Measurements from ENCODE around the gene ZNF267. TPM values are rescaled to one million over a fixed set of nuclear protein-coding genes. Genes with fewer than 3 reads are reported as not detected.
"Not testable (repeated sequence)": the region's sequence is repeated elsewhere in the genome, so short reads cannot be mapped to it uniquely, and the experiment has no call there.

Gene ZNF267
- polyA plus RNA-seq (2013, experiment 1 of 4) = 10.0 TPM
- 12.8 TPM for polyA plus RNA-seq (2013, experiment 2 of 4)
- polyA plus RNA-seq (2013, experiment 3 of 4) = 9.9 TPM
- 11.7 TPM for polyA plus RNA-seq (2013, experiment 4 of 4)

DNA sequence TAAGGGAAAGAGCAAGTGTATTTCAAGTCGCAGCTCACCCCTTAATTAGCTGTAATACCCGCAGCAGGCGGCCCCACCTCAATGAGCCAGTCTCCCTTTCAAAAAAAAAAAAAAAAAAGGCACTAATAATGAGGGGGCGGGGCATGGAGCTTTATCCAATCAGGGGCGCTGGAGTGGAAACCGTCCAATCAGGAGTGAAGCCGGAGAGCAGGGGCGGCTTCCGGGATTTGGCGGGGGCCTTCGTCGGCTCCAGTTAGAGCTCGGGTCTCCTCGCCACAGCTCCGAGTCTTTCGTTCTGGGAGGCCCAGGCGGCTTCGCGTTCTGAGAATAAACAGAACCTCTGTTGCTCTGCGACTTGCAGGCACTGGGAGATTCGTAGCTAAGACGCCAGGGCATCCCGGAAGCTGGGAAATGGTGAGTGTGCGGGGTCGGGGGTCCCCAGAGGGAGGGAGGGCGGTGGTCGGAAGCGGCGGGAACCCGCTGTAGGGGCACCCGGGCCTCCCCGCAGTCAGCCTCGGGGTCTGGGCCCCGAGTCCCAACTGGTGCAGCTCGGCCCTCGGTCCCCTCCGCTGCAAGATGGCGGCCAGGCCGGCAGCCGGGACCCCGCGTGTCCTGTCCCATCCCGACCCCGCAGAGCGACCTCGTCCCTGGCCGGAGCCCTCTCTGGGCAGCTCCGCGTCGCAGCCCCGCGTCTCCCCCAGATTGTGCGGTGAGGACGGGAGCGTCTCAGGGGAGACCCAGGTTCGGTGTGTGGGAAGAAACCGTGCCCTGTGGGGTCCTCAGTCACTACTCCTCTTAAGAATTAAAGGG is at the start of gene ZNF267:
Gene ZNF267, plus strand, starts transcription at position 252 of the 810 bp plus-strand sequence. Its CDS starts 160 bp downstream, at position 412.
- peak within 1 kb of the TSS; percentile 92 for H3K27ac ChIP-seq (ENCODE audit: insufficient read depth, low read depth, low read length, poor library complexity, severe bottlenecking)
- WGBS, 2 experiments = 1% methylated on average over 56 of the region's 57 CpGs
- H3K9me3 ChIP-seq (ENCODE audit: control insufficient read depth, low read length) = no peaks in the 10 kb centered on the region
- H3K4me3 ChIP-seq (ENCODE audit: insufficient read depth, low read depth, low read length) = peak within 1 kb of the TSS; percentile 96
- H3K27me3 ChIP-seq (ENCODE audit: control insufficient read depth, insufficient read depth, low read length, poor library complexity, severe bottlenecking) = peaks cover 4% of the 10 kb centered on the region
- H3K4me1 ChIP-seq (ENCODE audit: control insufficient read depth, insufficient read depth, low read length) = peaks cover 17% of the 10 kb centered on the region
- no peaks in the 10 kb centered on the region for H3K36me3 ChIP-seq (ENCODE audit: control insufficient read depth, insufficient read depth, low read length)

- no peaks in the 10 kb centered on the region for H3K4me1 ChIP-seq (ENCODE audit: control insufficient read depth, insufficient read depth, low read length)
- no peaks in the 10 kb centered on the region for H3K27me3 ChIP-seq (ENCODE audit: control insufficient read depth, insufficient read depth, low read length, poor library complexity, severe bottlenecking)
- H3K27ac ChIP-seq (ENCODE audit: insufficient read depth, low read depth, low read length, poor library complexity, severe bottlenecking) = no peak overlapping the region
- H3K9me3 ChIP-seq (ENCODE audit: control insufficient read depth, low read length) = peaks cover 7% of the 10 kb centered on the region
- no peaks in the 10 kb centered on the region for H3K36me3 ChIP-seq (ENCODE audit: control insufficient read depth, insufficient read depth, low read length)
- WGBS, 2 experiments = 50 to 56% methylated on average over 2 of the region's 3 CpGs
- no peak overlapping the region for H3K4me3 ChIP-seq (ENCODE audit: insufficient read depth, low read depth, low read length)
Observed at GRCh38 chr16:31833047-31833446, 40.6 kb upstream of the ZNF267 start.

- H3K36me3 ChIP-seq (ENCODE audit: control insufficient read depth, insufficient read depth, low read length); H3K4me3 ChIP-seq (ENCODE audit: insufficient read depth, low read depth, low read length); H3K27me3 ChIP-seq (ENCODE audit: control insufficient read depth, insufficient read depth, low read length, poor library complexity, severe bottlenecking); H3K27ac ChIP-seq (ENCODE audit: insufficient read depth, low read depth, low read length, poor library complexity, severe bottlenecking); H3K4me1 ChIP-seq (ENCODE audit: control insufficient read depth, insufficient read depth, low read length): not testable (repeated sequence)
- peaks cover 14% of the 10 kb centered on the region for H3K9me3 ChIP-seq (ENCODE audit: control insufficient read depth, low read length)
- WGBS, 2 experiments = 92% methylated on average over 14 to 19 of the region's 31 CpGs
Observed at GRCh38 chr16:31836396-31836795, 37.2 kb upstream of the ZNF267 start.

DNA sequence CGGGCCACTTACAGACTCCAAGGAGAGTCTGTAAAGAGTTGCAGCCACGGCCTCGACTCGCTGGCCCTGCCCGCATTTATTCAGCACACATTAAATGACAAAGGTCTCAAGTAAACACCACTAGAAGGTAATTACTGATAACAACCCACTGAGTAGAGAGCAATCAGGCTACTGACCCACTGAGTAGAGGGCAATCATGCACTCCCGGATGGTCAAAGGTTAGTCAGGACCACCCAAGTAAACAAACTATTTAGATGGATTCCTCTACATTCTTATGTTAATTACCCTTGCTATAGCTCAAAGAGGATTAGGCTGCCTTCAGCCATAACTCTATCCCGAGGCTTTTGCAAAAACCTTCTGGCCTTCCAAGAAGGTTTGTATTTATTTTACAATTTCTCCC is 30.7 kb upstream of the ZNF267 start:
- Histone ChIP-seq H3K36me3 (ENCODE audit: control insufficient read depth, insufficient read depth, low read length) (no peaks in the 10 kb centered on the region), H3K27me3 (ENCODE audit: control insufficient read depth, insufficient read depth, low read length, poor library complexity, severe bottlenecking) (no peaks in the 10 kb centered on the region), H3K4me1 (ENCODE audit: control insufficient read depth, insufficient read depth, low read length) (no peaks in the 10 kb centered on the region), H3K27ac (ENCODE audit: insufficient read depth, low read depth, low read length, poor library complexity, severe bottlenecking) (no peak overlapping the region), H3K4me3 (ENCODE audit: insufficient read depth, low read depth, low read length) (no peak overlapping the region), H3K9me3 (ENCODE audit: control insufficient read depth, low read length) (peaks cover 20% of the 10 kb centered on the region)
- WGBS, 2 experiments = 45 to 52% methylated on average over 7 of the region's 7 CpGs

- H3K36me3 ChIP-seq (ENCODE audit: control insufficient read depth, insufficient read depth, low read length); H3K4me3 ChIP-seq (ENCODE audit: insufficient read depth, low read depth, low read length); H3K27ac ChIP-seq (ENCODE audit: insufficient read depth, low read depth, low read length, poor library complexity, severe bottlenecking); H3K27me3 ChIP-seq (ENCODE audit: control insufficient read depth, insufficient read depth, low read length, poor library complexity, severe bottlenecking); H3K4me1 ChIP-seq (ENCODE audit: control insufficient read depth, insufficient read depth, low read length): not testable (repeated sequence)
- WGBS, 2 experiments = 83 to 85% methylated on average over 2 of the region's 2 CpGs
- H3K9me3 ChIP-seq (ENCODE audit: control insufficient read depth, low read length) = peaks cover 13% of the 10 kb centered on the region
Observed at GRCh38 chr16:31848572-31848971, 25.0 kb upstream of the ZNF267 start.

DNA sequence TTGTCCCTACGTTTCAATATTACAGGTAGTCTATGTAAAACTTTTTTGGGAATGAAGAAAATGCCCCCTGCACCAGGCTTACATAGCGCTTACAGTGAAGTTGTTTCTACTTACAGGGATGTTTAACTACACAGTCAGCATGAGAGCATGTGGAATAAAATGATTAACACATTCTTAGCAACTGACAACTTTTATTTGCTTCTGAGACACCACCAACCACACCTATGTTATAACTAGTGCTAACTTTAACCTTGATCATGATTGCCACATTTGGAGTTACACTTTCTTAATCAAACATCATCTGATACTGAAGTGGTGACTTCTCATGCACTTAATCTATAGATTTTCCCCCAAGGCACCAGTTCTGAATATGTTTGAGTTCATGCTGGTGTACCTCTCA is 20.3 kb upstream of the ZNF267 start:
- 71 to 79% methylated on average over 2 of the region's 2 CpGs for WGBS, 2 experiments
- Histone ChIP-seq H3K4me3 (ENCODE audit: insufficient read depth, low read depth, low read length) (no peak overlapping the region), H3K27me3 (ENCODE audit: control insufficient read depth, insufficient read depth, low read length, poor library complexity, severe bottlenecking) (no peaks in the 10 kb centered on the region)

GRCh38 chr16:31860508-31860907 is 13.1 kb upstream of the ZNF267 start:
- WGBS, 2 experiments = 65 to 83% methylated on average over 1 to 2 of the region's 3 CpGs
- H3K9me3 ChIP-seq (ENCODE audit: control insufficient read depth, low read length) = no peaks in the 10 kb centered on the region
- H3K4me3 ChIP-seq (ENCODE audit: insufficient read depth, low read depth, low read length) = no peak overlapping the region
- H3K27ac ChIP-seq (ENCODE audit: insufficient read depth, low read depth, low read length, poor library complexity, severe bottlenecking) = no peak overlapping the region
- H3K27me3 ChIP-seq (ENCODE audit: control insufficient read depth, insufficient read depth, low read length, poor library complexity, severe bottlenecking) = no peaks in the 10 kb centered on the region
- no peaks in the 10 kb centered on the region for H3K4me1 ChIP-seq (ENCODE audit: control insufficient read depth, insufficient read depth, low read length)
- H3K36me3 ChIP-seq (ENCODE audit: control insufficient read depth, insufficient read depth, low read length) = no peaks in the 10 kb centered on the region

More for the DNA sequence above, 20.3 kb upstream of the ZNF267 start:
- Histone ChIP-seq H3K27ac (ENCODE audit: insufficient read depth, low read depth, low read length, poor library complexity, severe bottlenecking) (no peak overlapping the region), H3K9me3 (ENCODE audit: control insufficient read depth, low read length) (peaks cover 6% of the 10 kb centered on the region), H3K36me3 (ENCODE audit: control insufficient read depth, insufficient read depth, low read length) (no peaks in the 10 kb centered on the region), H3K4me1 (ENCODE audit: control insufficient read depth, insufficient read depth, low read length) (no peaks in the 10 kb centered on the region)

DNA sequence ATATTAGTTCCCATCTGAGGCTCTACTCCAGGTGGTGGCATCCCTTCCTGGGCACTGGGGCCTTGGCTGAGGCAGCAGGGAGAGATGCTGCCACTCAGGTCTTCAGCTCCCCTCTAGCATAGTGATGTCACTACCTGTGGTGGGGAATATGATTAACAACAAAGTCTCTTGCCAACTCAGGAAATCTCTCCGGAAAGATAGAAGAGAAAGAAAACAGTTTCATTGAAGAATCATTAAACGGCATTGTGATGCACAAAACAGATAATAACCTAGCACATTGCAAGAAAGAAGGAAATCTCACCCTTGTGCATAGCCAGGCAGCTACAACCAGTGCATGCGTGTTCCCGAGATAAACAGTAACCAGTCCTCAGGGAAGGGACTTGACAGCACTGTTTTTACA is 12.2 kb upstream of the ZNF267 start:
- Histone ChIP-seq H3K9me3 (ENCODE audit: control insufficient read depth, low read length) (no peaks in the 10 kb centered on the region), H3K27me3 (ENCODE audit: control insufficient read depth, insufficient read depth, low read length, poor library complexity, severe bottlenecking) (no peaks in the 10 kb centered on the region), H3K4me1 (ENCODE audit: control insufficient read depth, insufficient read depth, low read length) (no peaks in the 10 kb centered on the region), H3K36me3 (ENCODE audit: control insufficient read depth, insufficient read depth, low read length) (no peaks in the 10 kb centered on the region), H3K27ac (ENCODE audit: insufficient read depth, low read depth, low read length, poor library complexity, severe bottlenecking) (no peak overlapping the region), H3K4me3 (ENCODE audit: insufficient read depth, low read depth, low read length) (no peak overlapping the region)
- WGBS, 2 experiments = 87 to 89% methylated on average over 4 of the region's 4 CpGs

DNA sequence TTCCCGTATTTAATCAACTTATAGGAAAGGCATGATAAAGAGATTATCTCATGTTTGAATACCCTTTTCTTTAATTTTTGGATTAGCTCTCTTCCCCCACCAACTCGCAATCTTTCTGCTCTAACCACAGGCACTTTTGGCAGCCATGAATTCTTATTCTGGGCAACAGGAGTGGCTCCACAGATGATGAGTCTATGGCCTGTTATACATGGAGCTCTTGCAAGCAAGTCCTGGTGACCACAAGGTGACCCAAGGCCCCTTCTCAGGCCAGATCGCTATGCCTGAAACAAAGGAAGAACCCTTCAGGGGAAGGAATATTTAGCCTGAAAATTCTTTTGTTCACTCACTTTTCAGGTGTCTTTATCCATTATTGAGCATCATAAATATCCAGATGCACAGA is 10.8 kb upstream of the ZNF267 start:
- Histone ChIP-seq H3K27ac (ENCODE audit: insufficient read depth, low read depth, low read length, poor library complexity, severe bottlenecking) (no peak overlapping the region), H3K4me1 (ENCODE audit: control insufficient read depth, insufficient read depth, low read length) (no peaks in the 10 kb centered on the region), H3K9me3 (ENCODE audit: control insufficient read depth, low read length) (no peaks in the 10 kb centered on the region), H3K4me3 (ENCODE audit: insufficient read depth, low read depth, low read length) (no peak overlapping the region), H3K27me3 (ENCODE audit: control insufficient read depth, insufficient read depth, low read length, poor library complexity, severe bottlenecking) (no peaks in the 10 kb centered on the region), H3K36me3 (ENCODE audit: control insufficient read depth, insufficient read depth, low read length) (no peaks in the 10 kb centered on the region)
- WGBS, 2 experiments = 90 to 92% methylated on average over 3 of the region's 3 CpGs

DNA sequence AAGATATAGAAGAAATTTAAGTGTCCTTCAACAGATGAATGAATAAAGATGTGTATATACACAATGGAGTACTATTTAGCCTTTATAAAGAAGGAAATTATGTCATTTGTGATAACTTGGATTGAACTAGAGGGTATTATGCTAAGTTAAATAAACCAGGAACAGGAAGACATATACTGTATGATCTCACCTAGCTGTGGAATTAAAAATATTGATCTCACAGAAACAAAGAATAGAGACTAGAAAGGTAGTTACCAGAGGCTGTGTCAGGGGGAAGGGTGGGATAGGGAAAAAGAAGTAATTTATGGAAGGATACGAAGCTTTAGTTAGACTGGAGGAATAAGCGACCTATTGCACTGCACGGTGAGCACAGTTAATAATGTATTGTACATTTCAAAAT is 5.4 kb upstream of the ZNF267 start:
- 7 to 48% methylated on average over 1 to 3 of the region's 3 CpGs for WGBS, 2 experiments
- H3K9me3 ChIP-seq (ENCODE audit: control insufficient read depth, low read length) = no peaks in the 10 kb centered on the region
- H3K27me3 ChIP-seq (ENCODE audit: control insufficient read depth, insufficient read depth, low read length, poor library complexity, severe bottlenecking) = peaks cover 4% of the 10 kb centered on the region
- no peak overlapping the region for H3K27ac ChIP-seq (ENCODE audit: insufficient read depth, low read depth, low read length, poor library complexity, severe bottlenecking)
- H3K4me1 ChIP-seq (ENCODE audit: control insufficient read depth, insufficient read depth, low read length) = no peaks in the 10 kb centered on the region
- no peak overlapping the region for H3K4me3 ChIP-seq (ENCODE audit: insufficient read depth, low read depth, low read length)
- H3K36me3 ChIP-seq (ENCODE audit: control insufficient read depth, insufficient read depth, low read length) = no peaks in the 10 kb centered on the region
